ENCODE results near the gene FMC1. TPM values are rescaled to one million over a fixed set of nuclear protein-coding genes. Genes with fewer than 3 reads are reported as not detected.

Gene FMC1
- total and polyA plus RNA-seq, 2 experiments from 2014 or later = 12.9 to 46.7 TPM

DNA sequence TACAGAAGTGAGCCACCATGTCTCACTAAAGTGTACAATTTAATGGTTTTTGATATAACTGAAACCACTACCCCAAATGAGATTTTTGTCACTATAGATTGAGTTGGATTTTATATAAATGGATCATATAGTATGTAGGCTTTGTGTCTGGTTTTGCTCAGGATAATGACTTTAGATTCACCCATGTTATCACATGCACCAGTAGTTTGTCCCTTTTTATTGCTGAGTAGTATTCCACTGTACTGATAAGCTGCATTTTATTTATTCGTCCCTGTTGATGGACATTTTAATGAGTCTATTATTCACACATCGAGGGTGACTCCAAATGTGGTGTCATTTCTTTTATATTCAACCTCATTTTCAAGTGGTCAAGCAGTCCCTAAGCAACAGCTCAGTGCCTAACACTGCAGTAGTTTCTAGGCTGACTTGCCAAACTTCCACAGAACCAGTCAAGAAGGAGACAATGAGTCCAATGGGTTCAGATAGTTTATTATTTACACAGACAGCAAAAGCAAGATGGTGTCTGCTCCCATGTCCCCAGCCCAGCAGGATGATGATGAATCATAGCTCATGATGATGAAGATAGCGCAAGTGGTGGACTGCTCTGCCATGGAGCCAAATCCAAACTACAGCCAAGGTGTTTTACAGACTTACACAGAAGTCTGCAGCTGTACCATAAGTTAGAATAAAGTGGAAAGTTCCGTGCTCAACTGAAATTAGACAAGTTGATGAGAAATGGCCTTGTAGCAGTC is 6.6 kb upstream of the FMC1 start:
- H2AFZ ChIP-seq = no peak overlapping the region
- no peaks in the 10 kb centered on the region for H3K27me3 ChIP-seq
- H4K20me1 ChIP-seq (ENCODE audit: insufficient read depth, poor library complexity, severe bottlenecking) = no peaks in the 10 kb centered on the region
- no peaks in the 10 kb centered on the region for H3K9me3 ChIP-seq (ENCODE audit: low read depth)
- H3K27ac ChIP-seq = no peak overlapping the region
- WGBS (ENCODE audit: low lambda C conversion rate, missing lambda C conversion rate) = 92% methylated on average over 4 of the region's 4 CpGs
- H3K4me2 ChIP-seq = no peak overlapping the region
- DNase-seq (ENCODE audit: low spot score) = no peak
- no peak overlapping the region for H3K4me3 ChIP-seq
- H3K4me1 ChIP-seq (ENCODE audit: insufficient read depth) = no peaks in the 10 kb centered on the region
- no peak for TF ChIP-seq CTCF (IDR thresholded peaks at IDR 0.05; ENCODE audit: poor library complexity)
- no peak for TF ChIP-seq EZH2phosphoT487 (IDR thresholded peaks at IDR 0.05; ENCODE audit: low read depth, severe bottlenecking, unreplicated experiment)
- TF ChIP-seq EZH2 (IDR thresholded peaks at IDR 0.05; ENCODE audit: borderline replicate concordance) = no peak
- no peaks in the 10 kb centered on the region for H3K79me2 ChIP-seq
- no peaks in the 10 kb centered on the region for H3K36me3 ChIP-seq (replicated peaks; ENCODE audit: insufficient read depth, low read depth)
- no peaks in the 10 kb centered on the region for H3K9me2 ChIP-seq (replicated peaks; ENCODE audit: insufficient read depth)

DNA sequence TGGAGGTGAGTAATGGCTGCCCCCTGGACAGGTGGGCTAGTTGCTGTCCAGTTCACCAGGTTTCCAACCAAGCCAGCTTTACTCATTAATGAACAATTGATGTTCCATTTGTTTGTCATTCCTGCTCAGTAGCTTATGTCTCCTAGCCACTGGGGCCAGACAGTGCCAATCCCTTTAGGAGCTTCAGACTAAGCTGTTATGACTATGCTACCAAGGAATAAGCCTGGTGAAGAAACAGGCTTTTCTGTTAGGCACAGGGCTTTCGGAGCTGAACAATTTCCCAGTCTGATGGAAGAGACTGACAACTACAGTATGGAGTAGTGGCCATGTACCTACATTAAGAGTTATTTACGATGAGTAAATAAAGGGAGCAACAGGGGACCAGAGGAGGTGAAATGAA is 2.1 kb upstream of the FMC1 start:
- H3K79me2 ChIP-seq = peaks cover 21% of the 10 kb centered on the region
- H2AFZ ChIP-seq = no peak overlapping the region
- H3K36me3 ChIP-seq (replicated peaks; ENCODE audit: insufficient read depth, low read depth) = no peaks in the 10 kb centered on the region
- H3K9me3 ChIP-seq (ENCODE audit: low read depth) = no peaks in the 10 kb centered on the region
- no peak overlapping the region for H3K4me3 ChIP-seq
- no peak for DNase-seq (ENCODE audit: low spot score)
- 88% methylated on average over 2 of the region's 2 CpGs for WGBS (ENCODE audit: low lambda C conversion rate, missing lambda C conversion rate)
- H3K27me3 ChIP-seq = no peaks in the 10 kb centered on the region
- TF ChIP-seq EZH2phosphoT487 (IDR thresholded peaks at IDR 0.05; ENCODE audit: low read depth, severe bottlenecking, unreplicated experiment) = no peak
- no peak for TF ChIP-seq EZH2 (IDR thresholded peaks at IDR 0.05; ENCODE audit: borderline replicate concordance)
- no peak for TF ChIP-seq CTCF (IDR thresholded peaks at IDR 0.05; ENCODE audit: poor library complexity)
- no peak overlapping the region for H3K4me2 ChIP-seq
- no peaks in the 10 kb centered on the region for H3K4me1 ChIP-seq (ENCODE audit: insufficient read depth)
- no peak overlapping the region for H3K27ac ChIP-seq
- H3K9me2 ChIP-seq (replicated peaks; ENCODE audit: insufficient read depth) = no peaks in the 10 kb centered on the region
- H4K20me1 ChIP-seq (ENCODE audit: insufficient read depth, poor library complexity, severe bottlenecking) = no peaks in the 10 kb centered on the region

DNA sequence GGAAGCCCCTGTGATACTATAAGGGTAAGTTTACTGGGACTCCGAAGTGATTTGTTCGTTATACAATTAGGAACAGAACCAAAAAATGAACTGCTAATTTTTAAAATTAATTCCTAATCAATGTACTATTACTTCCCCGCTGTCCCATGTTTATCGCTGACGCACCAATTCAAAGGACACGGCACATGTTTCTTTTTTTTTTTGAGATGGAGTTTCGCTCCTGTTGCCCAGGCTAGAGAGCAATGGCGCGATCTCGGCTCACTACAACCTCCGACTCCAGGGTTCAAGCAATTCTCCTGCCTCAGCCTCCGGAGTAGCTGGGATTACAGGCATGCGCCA is 1.5 kb upstream of the FMC1 start:
- Histone ChIP-seq H2AFZ (peak overlapping the region; percentile 94), H3K9me3 (ENCODE audit: low read depth) (no peaks in the 10 kb centered on the region), H3K27me3 (no peaks in the 10 kb centered on the region), H3K36me3 (replicated peaks; ENCODE audit: insufficient read depth, low read depth) (no peaks in the 10 kb centered on the region), H3K27ac (peak overlapping the region; percentile 100), H3K79me2 (peaks cover 25% of the 10 kb centered on the region), H3K4me3 (peak overlapping the region; percentile 9), H3K9me2 (replicated peaks; ENCODE audit: insufficient read depth) (no peaks in the 10 kb centered on the region), H4K20me1 (ENCODE audit: insufficient read depth, poor library complexity, severe bottlenecking) (no peaks in the 10 kb centered on the region), H3K4me2 (peak overlapping the region; percentile 68), H3K4me1 (ENCODE audit: insufficient read depth) (no peaks in the 10 kb centered on the region)
- TF ChIP-seq EZH2phosphoT487 (IDR thresholded peaks at IDR 0.05; ENCODE audit: low read depth, severe bottlenecking, unreplicated experiment) (no peak), EZH2 (IDR thresholded peaks at IDR 0.05; ENCODE audit: borderline replicate concordance) (no peak), CTCF (IDR thresholded peaks at IDR 0.05; ENCODE audit: poor library complexity) (no peak)
- DNase-seq (ENCODE audit: low spot score) = no peak
- 96% methylated on average over 13 of the region's 13 CpGs for WGBS (ENCODE audit: low lambda C conversion rate, missing lambda C conversion rate)
